Measurements from ENCODE around the gene CCNT1.

GRCh38 chr12:48683534-48683933 is 33.0 kb downstream of the CCNT1 start:
- TF ChIP-seq, protein P1, sequence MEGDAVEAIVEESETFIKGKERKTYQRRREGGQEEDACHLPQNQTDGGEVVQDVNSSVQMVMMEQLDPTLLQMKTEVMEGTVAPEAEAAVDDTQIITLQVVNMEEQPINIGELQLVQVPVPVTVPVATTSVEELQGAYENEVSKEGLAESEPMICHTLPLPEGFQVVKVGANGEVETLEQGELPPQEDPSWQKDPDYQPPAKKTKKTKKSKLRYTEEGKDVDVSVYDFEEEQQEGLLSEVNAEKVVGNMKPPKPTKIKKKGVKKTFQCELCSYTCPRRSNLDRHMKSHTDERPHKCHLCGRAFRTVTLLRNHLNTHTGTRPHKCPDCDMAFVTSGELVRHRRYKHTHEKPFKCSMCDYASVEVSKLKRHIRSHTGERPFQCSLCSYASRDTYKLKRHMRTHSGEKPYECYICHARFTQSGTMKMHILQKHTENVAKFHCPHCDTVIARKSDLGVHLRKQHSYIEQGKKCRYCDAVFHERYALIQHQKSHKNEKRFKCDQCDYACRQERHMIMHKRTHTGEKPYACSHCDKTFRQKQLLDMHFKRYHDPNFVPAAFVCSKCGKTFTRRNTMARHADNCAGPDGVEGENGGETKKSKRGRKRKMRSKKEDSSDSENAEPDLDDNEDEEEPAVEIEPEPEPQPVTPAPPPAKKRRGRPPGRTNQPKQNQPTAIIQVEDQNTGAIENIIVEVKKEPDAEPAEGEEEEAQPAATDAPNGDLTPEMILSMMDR (conservative IDR thresholded peaks at IDR 0.05; ENCODE audit: low read length): no peak
- no peak for TF ChIP-seq EZH2phosphoT487 (IDR thresholded peaks at IDR 0.05; ENCODE audit: borderline replicate concordance, low read depth, low read length)
